Erythroblast (primary cell): Measurements from ENCODE around the gene AP2A1.
"Not testable (repeated sequence)": the region's sequence is repeated elsewhere in the genome, so short reads cannot be mapped to it uniquely, and the experiment has no call there.

Experiments
- DNase-seq, 2 experiments: peaks; one replicate each; lab custom pipeline; 2025; lab: John Stamatoyannopoulos, UW
- GATA1 ChIP-seq: IDR thresholded peaks from 2 replicates; pipeline ENCODE4 v1.6.1; 2011; ENCODE audit warnings: low read depth, mild to moderate bottlenecking, control low read depth, low read length, moderate library complexity
- POLR2A ChIP-seq: IDR thresholded peaks from 2 replicates; pipeline ENCODE4 v1.6.1; 2011; ENCODE audit warnings: mild to moderate bottlenecking, low read length

The AP2A1 gene

DNA sequence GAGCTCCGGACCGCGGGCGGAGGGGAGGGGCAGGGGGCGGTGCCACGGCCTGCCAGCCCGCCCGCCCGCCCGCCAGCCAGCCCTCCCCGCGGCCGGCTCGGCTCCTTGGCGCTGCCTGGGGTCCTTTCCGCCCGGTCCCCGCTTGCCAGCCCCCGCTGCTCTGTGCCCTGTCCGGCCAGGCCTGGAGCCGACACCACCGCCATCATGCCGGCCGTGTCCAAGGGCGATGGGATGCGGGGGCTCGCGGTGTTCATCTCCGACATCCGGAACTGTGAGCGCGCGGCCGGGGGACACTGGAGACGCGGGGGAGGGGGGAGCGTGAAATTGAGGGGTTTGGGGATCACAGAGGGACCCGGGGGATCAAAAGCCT lies at the start of gene AP2A1:
Gene AP2A1 (plus strand): TSS at position 72 of the 370 bp plus-strand sequence. CDS start 133 bp downstream, at position 205.
- TF ChIP-seq GATA1 (no peak), POLR2A (no peak)
- DNase-seq = no peak

DNA sequence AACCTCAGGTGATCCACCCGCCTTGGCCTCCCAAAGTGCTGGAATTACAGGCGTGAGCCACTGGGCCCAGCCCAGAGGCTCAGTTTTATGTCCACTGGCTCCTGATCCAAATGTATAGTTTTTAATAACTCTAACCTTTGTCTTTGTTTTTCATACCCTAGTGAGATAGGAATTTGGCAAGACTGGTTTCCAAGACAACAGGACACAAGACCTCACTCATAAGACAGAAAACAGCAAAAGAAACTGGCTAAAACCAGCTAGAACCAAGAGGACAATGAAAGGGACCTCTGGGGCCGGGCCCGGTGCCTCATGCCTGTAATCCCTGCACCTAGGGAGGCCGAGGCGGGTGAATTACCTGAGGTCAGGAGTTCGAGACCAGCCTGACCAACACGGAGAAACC lies 48.3 kb upstream of the AP2A1 start:
- TF ChIP-seq POLR2A (no peak), GATA1 (no peak)
- DNase-seq = no peak

DNA sequence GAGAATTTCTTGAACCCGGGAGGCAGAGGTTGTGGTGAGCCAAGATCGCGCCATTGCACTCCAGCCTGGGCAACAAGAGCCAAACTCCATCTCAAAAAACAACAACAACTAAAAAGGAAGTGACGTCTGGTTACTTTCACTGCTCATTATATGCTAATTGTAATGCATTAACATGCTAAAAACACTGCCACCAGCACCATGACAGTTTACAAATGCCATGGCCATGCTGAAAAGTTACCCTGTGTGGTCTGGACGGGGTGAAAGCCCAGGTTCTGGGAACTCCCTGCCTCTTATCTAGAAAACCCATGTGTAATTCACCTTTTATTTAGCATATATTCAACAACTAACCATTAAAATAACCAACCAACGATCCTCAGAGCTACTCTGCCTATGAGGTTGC lies 47.8 kb upstream of the AP2A1 start:
- TF ChIP-seq GATA1 = no peak
- no peak for TF ChIP-seq POLR2A
- no peak for DNase-seq

DNA sequence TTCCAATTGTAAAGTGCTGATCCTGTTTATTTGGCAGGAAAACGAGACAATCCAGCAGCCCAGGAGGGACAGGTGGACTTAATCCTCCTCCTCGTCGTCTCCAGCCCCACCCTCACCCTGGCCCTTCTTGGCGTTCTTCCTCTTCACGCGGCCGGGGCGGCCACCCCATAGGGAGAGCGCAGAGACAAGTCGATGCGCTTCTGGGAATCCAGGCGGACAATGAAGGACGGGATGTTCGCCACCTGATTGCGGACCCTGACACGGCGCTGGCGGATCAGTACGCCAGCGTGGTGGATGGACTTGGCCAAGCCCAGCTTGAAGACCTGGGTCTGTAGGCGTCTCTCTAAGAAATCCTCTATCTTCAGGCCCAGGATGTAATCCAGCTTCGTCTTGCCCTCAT lies 47.4 kb upstream of the AP2A1 start:
- DNase-seq = not testable (repeated sequence)

DNA sequence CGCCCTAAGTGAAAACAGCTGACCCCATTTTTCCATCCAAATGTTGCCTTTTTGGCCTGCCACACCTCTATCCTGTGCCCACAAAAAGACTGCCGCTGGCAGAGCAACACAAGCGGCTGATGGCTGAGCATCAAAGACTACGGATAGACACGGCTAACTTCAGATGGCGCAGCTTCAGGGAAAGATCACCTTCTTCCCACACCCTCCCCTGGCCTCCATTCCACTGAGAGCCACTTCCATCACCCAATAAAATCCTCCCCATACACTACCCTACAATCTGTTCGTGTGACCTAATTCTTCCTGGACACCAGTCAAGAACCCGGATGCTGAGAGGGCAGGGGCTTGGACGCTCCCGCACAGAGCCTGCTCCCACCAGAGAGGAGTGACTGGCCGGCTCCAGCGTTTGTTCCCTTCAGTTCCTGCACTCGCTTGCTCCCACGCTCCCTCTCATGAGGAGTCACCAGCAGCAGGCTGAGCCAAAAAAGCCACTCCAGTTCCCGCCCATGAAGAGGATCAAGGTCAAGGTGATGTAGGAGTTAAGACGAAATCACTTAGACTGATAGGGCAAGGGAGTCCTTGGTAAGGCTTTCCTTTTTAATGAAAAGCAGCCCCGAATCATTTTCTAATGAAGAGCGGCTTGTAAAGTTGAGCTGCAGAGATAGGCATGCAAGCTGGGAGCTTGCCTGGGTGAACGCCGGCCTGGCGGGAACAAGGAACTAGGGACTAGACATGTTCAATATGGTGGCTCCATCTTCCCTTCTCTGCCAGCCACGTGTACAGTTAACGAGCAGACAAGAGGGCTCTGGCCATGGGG lies 39.4 kb upstream of the AP2A1 start:
- no peak for DNase-seq
- TF ChIP-seq POLR2A (no peak), GATA1 (no peak)

DNA sequence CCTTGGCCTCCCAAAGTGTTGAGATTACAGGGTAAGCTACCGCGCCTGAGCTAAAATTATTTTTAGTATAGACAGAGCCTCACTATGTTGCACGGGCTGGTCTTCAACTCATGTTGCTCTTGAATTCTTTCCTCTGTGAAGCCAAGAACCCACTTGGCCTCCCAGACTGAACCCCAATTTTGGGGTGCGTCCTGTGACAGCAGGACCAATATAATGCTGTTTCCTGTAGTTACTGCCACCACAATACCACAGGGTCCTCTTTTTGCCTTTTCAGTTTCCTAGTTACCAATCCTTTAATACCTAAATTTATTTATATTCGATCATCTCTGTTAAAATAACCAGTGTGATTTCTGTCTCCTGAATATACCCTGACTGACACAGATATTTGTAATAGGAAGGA lies 36.6 kb upstream of the AP2A1 start:
- TF ChIP-seq GATA1 (no peak), POLR2A (no peak)
- DNase-seq = no peak

DNA sequence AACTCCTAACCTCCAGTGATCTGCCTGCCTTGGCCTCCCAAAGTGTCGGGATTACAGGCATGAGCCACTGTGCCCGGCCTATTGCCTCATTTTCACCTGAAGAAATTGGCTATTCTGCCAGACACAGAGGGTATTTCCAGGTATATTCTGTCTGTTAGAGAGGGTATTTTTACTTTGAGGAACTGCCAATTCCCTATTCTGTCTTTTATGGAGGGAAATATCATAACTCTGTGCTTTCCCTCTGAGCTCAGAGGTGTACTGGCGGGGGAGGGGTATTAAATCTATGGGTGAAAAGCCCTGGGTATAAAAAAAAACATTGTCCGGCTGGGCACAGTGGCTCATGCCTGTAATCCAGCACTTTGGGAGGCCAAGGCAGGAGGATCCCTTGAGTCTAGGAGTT lies 28.5 kb upstream of the AP2A1 start:
- TF ChIP-seq GATA1 (no peak), POLR2A (no peak)
- DNase-seq = no peak

DNA sequence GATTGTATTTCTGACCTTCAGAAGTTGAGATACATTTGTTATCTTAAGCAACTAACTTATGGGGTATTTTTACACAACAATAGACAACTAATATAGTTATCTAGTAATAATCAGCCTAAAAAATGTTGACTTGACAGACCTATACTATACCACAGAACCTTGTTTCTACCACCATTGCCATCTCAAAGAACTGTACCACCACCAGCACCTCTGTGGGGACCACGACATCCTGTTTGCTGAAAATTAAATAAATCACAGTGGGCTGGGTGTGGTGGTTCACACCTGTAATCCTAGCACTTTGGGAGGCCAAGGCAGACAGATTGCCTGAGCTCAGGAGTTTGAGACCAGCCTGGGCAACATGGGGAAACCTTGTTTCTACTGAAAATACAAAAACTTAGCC lies 27.7 kb upstream of the AP2A1 start:
- DNase-seq = no peak
- TF ChIP-seq POLR2A (no peak), GATA1 (no peak)

DNA sequence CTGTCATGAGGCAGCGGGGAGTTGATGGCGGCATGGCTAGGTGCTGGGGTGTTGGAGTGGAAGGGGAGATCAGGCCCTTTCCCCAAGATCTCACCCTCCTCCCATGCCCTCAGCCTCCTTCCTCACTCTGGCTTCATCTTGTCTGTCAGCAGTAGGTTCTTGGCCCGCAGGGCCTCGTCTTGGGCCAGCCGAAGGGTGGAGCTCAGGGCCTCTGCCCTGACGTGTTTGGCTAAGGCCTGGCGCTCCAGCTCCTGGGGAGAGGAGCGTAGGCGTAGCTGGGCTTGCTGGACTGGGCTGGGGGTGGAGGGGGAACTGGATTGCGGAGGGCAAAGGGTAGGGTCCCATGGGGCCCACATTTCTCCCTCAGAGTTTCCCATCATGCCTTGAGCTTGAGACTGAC lies 26.9 kb upstream of the AP2A1 start:
- no peak for DNase-seq
- TF ChIP-seq GATA1 = no peak

DNA sequence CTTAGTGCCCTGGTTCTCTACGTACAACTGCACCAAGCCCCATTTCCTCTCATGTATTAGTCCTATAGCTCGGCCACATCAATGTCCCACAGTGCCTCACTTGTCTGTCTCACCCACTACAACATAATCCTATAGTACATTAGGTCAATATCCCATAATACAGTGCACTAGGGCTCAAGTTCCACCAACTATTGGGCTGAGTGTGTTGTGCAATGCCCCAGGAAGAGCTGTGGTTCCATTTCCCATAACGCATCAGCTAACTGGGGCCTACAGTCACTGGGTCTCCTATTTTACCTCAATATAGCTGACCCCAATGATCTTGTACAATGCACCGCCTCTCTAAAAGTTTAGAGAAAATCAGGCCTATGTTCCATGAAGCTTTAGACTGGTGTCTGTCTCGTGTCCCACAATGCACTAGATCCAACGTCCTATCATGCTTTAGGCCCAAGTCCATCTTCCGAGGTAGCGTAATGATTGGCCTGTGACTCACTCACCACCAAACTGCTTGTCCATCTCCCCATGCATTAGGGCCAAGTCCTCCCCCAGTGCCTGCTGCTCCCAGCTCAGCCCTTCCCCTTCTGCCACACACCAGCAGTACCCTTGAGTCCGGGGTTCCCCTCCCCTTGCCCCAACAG lies 25.5 kb upstream of the AP2A1 start:
- TF ChIP-seq GATA1 (no peak), POLR2A (no peak)
- DNase-seq = no peak

DNA sequence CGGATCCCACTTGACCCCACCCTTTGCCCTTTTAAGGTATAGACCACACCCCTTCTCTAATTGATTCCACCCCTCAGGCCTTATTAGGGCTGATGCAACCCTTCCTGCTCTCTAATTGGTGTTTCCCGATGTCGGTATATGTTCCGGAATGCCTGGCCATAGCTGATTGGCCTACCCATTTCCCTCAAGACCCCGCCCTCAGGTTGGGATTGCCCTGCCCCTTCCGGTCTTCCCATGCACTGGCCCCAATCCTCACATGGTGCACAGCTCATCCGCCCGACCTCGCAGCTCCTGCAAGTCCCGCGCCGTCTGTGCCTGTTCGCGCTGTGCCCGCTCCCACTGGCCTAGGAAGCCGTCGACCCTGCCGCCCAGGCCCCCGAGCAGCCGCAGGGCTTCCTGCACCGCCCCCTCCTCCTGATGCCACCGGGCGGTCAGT lies 21.8 kb upstream of the AP2A1 start:
- DNase-seq = no peak
- TF ChIP-seq GATA1 (no peak), POLR2A (no peak)

DNA sequence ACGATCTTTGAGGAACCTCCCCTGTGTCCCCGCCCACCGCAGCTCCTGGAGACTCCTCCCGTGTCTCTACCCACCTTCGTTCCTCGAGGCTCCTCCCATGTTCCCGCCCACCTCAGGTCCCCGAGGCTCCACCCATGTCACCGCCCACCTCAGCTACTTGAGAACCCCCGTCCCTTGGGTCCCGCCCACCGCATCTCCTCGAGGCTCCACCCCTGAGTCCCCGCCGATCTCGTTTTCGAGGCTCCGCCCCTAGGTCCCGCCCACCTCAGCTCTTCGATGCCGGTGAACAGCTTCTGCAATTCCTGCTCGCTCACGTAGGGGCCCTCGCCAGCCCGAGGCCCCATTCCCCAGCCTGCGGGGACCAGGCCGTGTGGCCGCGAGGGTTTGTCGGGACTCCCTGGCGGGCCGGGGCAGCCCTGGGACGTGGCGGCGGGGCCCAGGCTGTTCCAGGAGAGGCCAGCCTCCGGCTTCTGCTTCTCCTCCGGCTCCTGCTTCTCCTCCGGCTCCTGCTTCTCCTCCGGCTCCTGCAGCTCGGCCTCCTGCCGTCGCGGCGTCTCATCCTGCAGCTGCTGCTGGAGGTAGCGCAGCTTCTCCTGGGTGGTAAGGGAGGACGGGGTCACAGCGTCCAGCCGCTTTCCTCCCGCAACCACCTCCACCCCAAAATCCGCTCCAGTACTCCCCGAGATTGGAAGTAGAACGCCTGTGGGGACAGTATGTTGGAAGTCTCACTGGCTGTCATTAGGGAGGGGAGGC lies 20.4 kb upstream of the AP2A1 start:
- TF ChIP-seq POLR2A = no peak
- TF ChIP-seq GATA1 = no peak
- peak; percentile 65 to 75 for DNase-seq

DNA sequence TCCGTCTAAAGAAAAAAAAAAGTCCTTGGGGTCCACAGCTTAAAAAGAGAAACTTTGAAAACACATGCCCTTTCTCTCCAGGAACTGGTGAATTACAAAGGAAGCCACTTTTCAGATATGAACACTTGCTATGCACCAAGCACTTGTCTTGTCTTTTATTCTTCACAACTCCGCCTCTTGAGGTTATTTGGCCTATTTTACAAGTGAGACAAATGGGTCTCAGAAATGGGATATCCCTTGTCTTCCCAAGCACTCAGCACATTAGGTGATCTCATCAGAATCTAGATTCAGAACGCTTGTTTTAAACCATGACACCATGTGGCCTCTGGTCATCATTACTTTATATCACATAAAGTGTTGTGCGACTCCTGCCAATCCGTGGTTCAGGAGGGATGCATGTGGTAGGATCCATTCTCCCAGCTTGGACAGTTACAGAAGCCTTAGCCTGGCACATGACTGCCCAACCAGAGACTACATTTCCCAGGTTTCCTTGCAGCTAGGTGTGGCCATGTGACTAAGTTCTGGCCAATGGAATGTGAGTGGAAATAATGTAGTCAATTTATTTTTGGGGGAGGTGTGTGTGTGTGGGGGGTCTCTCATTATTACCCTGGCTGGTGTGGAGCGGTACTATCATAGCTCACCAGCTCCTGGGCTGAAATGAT lies 17.6 kb upstream of the AP2A1 start:
- TF ChIP-seq GATA1 (no peak), POLR2A (no peak)
- no peak for DNase-seq

DNA sequence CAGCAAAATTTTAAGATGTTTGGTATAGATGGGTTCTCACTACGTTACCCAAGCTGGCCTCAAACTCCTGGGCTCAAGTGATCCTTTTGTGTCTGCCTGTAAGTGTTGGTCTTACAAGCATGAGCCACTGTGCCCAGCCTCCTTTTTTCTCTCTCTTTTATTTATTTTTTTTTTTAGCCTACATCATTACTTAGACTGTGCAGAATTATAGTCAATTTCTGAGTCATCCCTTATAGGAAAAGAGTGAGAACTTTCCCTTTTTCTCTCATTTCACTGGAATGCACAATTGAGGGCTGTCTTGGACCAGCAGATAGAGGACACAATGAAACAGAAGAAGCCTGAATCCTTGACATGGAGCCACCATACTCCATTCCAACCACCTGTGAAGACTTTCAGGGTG lies 17.0 kb upstream of the AP2A1 start:
- no peak for DNase-seq
- TF ChIP-seq GATA1 = no peak
- no peak for TF ChIP-seq POLR2A
